ENCODE results near the gene TMEM181. TPM values are rescaled to one million over a fixed set of nuclear protein-coding genes. Genes with fewer than 3 reads are reported as not detected.
"Not testable (repeated sequence)": the region's sequence is repeated elsewhere in the genome, so short reads cannot be mapped to it uniquely, and the experiment has no call there.

The TMEM181 gene
- 13.4 TPM for total RNA-seq

- Histone ChIP-seq H3K4me3 (ENCODE audit: low read length) (peak within 1 kb of the TSS; percentile 79), H3K9me3 (ENCODE audit: low read depth, low read length) (no peaks in the 10 kb centered on the region), H3K4me1 (ENCODE audit: insufficient read depth, low read length) (peaks cover 48% of the 10 kb centered on the region), H3K27me3 (ENCODE audit: insufficient read depth, low read length) (no peaks in the 10 kb centered on the region)
Observed at GRCh38 chr6:158559895-158560835, at the start of gene TMEM181. TSS of gene TMEM181 (plus strand) at chr6:158560091. CDS start at chr6:158560225, 134 bp downstream.

GRCh38 chr6:158512809-158513208, 47.1 kb upstream of the TMEM181 start:
- Histone ChIP-seq H3K9me3 (ENCODE audit: low read depth, low read length) (no peaks in the 10 kb centered on the region), H3K4me1 (ENCODE audit: insufficient read depth, low read length) (peaks cover 16% of the 10 kb centered on the region), H3K27me3 (ENCODE audit: insufficient read depth, low read length) (peaks cover 18% of the 10 kb centered on the region), H3K4me3 (ENCODE audit: low read length) (no peak overlapping the region)

- Histone ChIP-seq H3K27me3 (ENCODE audit: insufficient read depth, low read length) (peaks cover 32% of the 10 kb centered on the region), H3K4me3 (ENCODE audit: low read length) (no peak overlapping the region), H3K9me3 (ENCODE audit: low read depth, low read length) (no peaks in the 10 kb centered on the region), H3K4me1 (ENCODE audit: insufficient read depth, low read length) (peaks cover 23% of the 10 kb centered on the region)
Observed at GRCh38 chr6:158514176-158514575, 45.7 kb upstream of the TMEM181 start.

- no peak overlapping the region for H3K4me3 ChIP-seq (ENCODE audit: low read length)
- H3K4me1 ChIP-seq (ENCODE audit: insufficient read depth, low read length) = peaks cover 23% of the 10 kb centered on the region
- H3K27me3 ChIP-seq (ENCODE audit: insufficient read depth, low read length) = peaks cover 36% of the 10 kb centered on the region
- no peaks in the 10 kb centered on the region for H3K9me3 ChIP-seq (ENCODE audit: low read depth, low read length)
Observed at GRCh38 chr6:158514991-158515390, 44.9 kb upstream of the TMEM181 start.

GRCh38 chr6:158516098-158516497, 43.8 kb upstream of the TMEM181 start:
- H3K27me3 ChIP-seq (ENCODE audit: insufficient read depth, low read length) = peaks cover 36% of the 10 kb centered on the region
- H3K9me3 ChIP-seq (ENCODE audit: low read depth, low read length) = no peaks in the 10 kb centered on the region
- peaks cover 23% of the 10 kb centered on the region for H3K4me1 ChIP-seq (ENCODE audit: insufficient read depth, low read length)
- no peak overlapping the region for H3K4me3 ChIP-seq (ENCODE audit: low read length)

- Histone ChIP-seq H3K27me3 (ENCODE audit: insufficient read depth, low read length) (peaks cover 36% of the 10 kb centered on the region), H3K4me3 (ENCODE audit: low read length) (no peak overlapping the region), H3K9me3 (ENCODE audit: low read depth, low read length) (no peaks in the 10 kb centered on the region), H3K4me1 (ENCODE audit: insufficient read depth, low read length) (peaks cover 23% of the 10 kb centered on the region)
Observed at GRCh38 chr6:158517038-158517437, 42.9 kb upstream of the TMEM181 start.

- Histone ChIP-seq H3K9me3 (ENCODE audit: low read depth, low read length) (no peaks in the 10 kb centered on the region), H3K4me1 (ENCODE audit: insufficient read depth, low read length) (peaks cover 23% of the 10 kb centered on the region), H3K4me3 (ENCODE audit: low read length) (no peak overlapping the region), H3K27me3 (ENCODE audit: insufficient read depth, low read length) (peaks cover 36% of the 10 kb centered on the region)
Observed at GRCh38 chr6:158517581-158517980, 42.3 kb upstream of the TMEM181 start.

GRCh38 chr6:158518191-158519127, 41.4 kb upstream of the TMEM181 start:
- peaks cover 23% of the 10 kb centered on the region for H3K4me1 ChIP-seq (ENCODE audit: insufficient read depth, low read length)
- peaks cover 36% of the 10 kb centered on the region for H3K27me3 ChIP-seq (ENCODE audit: insufficient read depth, low read length)
- H3K9me3 ChIP-seq (ENCODE audit: low read depth, low read length) = no peaks in the 10 kb centered on the region
- no peak overlapping the region for H3K4me3 ChIP-seq (ENCODE audit: low read length)

GRCh38 chr6:158519300-158519699, 40.6 kb upstream of the TMEM181 start:
- H3K4me3 ChIP-seq (ENCODE audit: low read length) = no peak overlapping the region
- peaks cover 18% of the 10 kb centered on the region for H3K4me1 ChIP-seq (ENCODE audit: insufficient read depth, low read length)
- no peaks in the 10 kb centered on the region for H3K9me3 ChIP-seq (ENCODE audit: low read depth, low read length)
- H3K27me3 ChIP-seq (ENCODE audit: insufficient read depth, low read length) = peaks cover 36% of the 10 kb centered on the region

GRCh38 chr6:158519761-158520160, 40.1 kb upstream of the TMEM181 start:
- no peaks in the 10 kb centered on the region for H3K9me3 ChIP-seq (ENCODE audit: low read depth, low read length)
- H3K4me1 ChIP-seq (ENCODE audit: insufficient read depth, low read length) = peaks cover 13% of the 10 kb centered on the region

GRCh38 chr6:158520975-158521374, 38.9 kb upstream of the TMEM181 start:
- H3K4me3 ChIP-seq (ENCODE audit: low read length); H3K9me3 ChIP-seq (ENCODE audit: low read depth, low read length): not testable (repeated sequence)
- Histone ChIP-seq H3K27me3 (ENCODE audit: insufficient read depth, low read length) (peaks cover 43% of the 10 kb centered on the region), H3K4me1 (ENCODE audit: insufficient read depth, low read length) (peaks cover 11% of the 10 kb centered on the region)

More at GRCh38 chr6:158519761-158520160, 40.1 kb upstream of the TMEM181 start:
- H3K27me3 ChIP-seq (ENCODE audit: insufficient read depth, low read length) = peaks cover 36% of the 10 kb centered on the region
- H3K4me3 ChIP-seq (ENCODE audit: low read length) = no peak overlapping the region

GRCh38 chr6:158521759-158522158, 38.1 kb upstream of the TMEM181 start:
- Histone ChIP-seq H3K4me3 (ENCODE audit: low read length) (no peak overlapping the region), H3K27me3 (ENCODE audit: insufficient read depth, low read length) (peaks cover 35% of the 10 kb centered on the region), H3K9me3 (ENCODE audit: low read depth, low read length) (no peaks in the 10 kb centered on the region)

GRCh38 chr6:158522616-158523015, 37.3 kb upstream of the TMEM181 start:
- Histone ChIP-seq H3K27me3 (ENCODE audit: insufficient read depth, low read length) (peaks cover 29% of the 10 kb centered on the region), H3K4me3 (ENCODE audit: low read length) (no peak overlapping the region), H3K9me3 (ENCODE audit: low read depth, low read length) (no peaks in the 10 kb centered on the region), H3K4me1 (ENCODE audit: insufficient read depth, low read length) (peaks cover 7% of the 10 kb centered on the region)

More at GRCh38 chr6:158521759-158522158, 38.1 kb upstream of the TMEM181 start:
- peaks cover 7% of the 10 kb centered on the region for H3K4me1 ChIP-seq (ENCODE audit: insufficient read depth, low read length)

- peaks cover 12% of the 10 kb centered on the region for H3K27me3 ChIP-seq (ENCODE audit: insufficient read depth, low read length)
- no peak overlapping the region for H3K4me3 ChIP-seq (ENCODE audit: low read length)
- H3K9me3 ChIP-seq (ENCODE audit: low read depth, low read length) = no peaks in the 10 kb centered on the region
- H3K4me1 ChIP-seq (ENCODE audit: insufficient read depth, low read length) = no peaks in the 10 kb centered on the region
Observed at GRCh38 chr6:158524311-158524710, 35.6 kb upstream of the TMEM181 start.

GRCh38 chr6:158527858-158528257, 32.0 kb upstream of the TMEM181 start:
- H3K9me3 ChIP-seq (ENCODE audit: low read depth, low read length); H3K27me3 ChIP-seq (ENCODE audit: insufficient read depth, low read length); H3K4me1 ChIP-seq (ENCODE audit: insufficient read depth, low read length); H3K4me3 ChIP-seq (ENCODE audit: low read length): not testable (repeated sequence)

Data from mononuclear cell (primary cell).